Kidney (tissue), 14 donors: ENCODE results near the gene TRERF1. TPM values are rescaled to one million over a fixed set of nuclear protein-coding genes. Genes with fewer than 3 reads are reported as not detected.

Experiments
- DNase-seq, 5 donors: peaks; one replicate each; pipeline ENCODE4 v3.0.0-alpha.2; 2013 to 2020
- FAIRE-seq: peaks from 2 replicates; lab custom pipeline; 2012; peaks lifted over from hg19 to GRCh38; lab: Jason Lieb, UNC
- H3K27ac ChIP-seq, 2 donors: one replicate each; pipeline ENCODE4 v1.7.0; 2013; ENCODE audit warnings: low read depth in 2 of 2, low read length in 2 of 2, inconsistent platforms in 1 of 2
- H3K27me3 ChIP-seq: one replicate; pipeline ENCODE4 v1.7.1; 2013; ENCODE audit warnings: low read length, inconsistent platforms; ENCODE audit not compliant: control insufficient read depth, insufficient read depth
- H3K36me3 ChIP-seq, 3 donors: one replicate each; pipeline versions ENCODE4 v1.7.0 to v1.7.1; 2013; ENCODE audit warnings: low read length in 3 of 3, control low read depth in 1 of 3, inconsistent platforms in 1 of 3; ENCODE audit not compliant: insufficient read depth in 3 of 3, control insufficient read depth in 2 of 3
- H3K4me1 ChIP-seq, 3 donors: one replicate each; pipeline versions ENCODE4 v1.7.0 to v1.7.1; 2013; ENCODE audit warnings: low read length in 3 of 3, inconsistent platforms in 1 of 3, low read depth in 1 of 3; ENCODE audit not compliant: control insufficient read depth in 2 of 3, insufficient read depth in 2 of 3
- H3K4me3 ChIP-seq, 3 donors: one replicate each; pipeline versions ENCODE4 v1.7.0 to v1.8.1; 2013; ENCODE audit warnings: low read length in 3 of 3, control low read depth in 1 of 3, inconsistent platforms in 1 of 3
- H3K9ac ChIP-seq, 3 donors: one replicate each; pipeline versions ENCODE4 v1.7.0 to v1.7.1; 2013; ENCODE audit warnings: low read length in 3 of 3, control low read depth in 1 of 3, inconsistent platforms in 1 of 3
- H3K9me3 ChIP-seq, 3 donors: one replicate each; pipeline versions ENCODE4 v1.7.0 to v1.7.1; 2013; ENCODE audit warnings: low read length in 3 of 3, control low read depth in 1 of 3, inconsistent platforms in 1 of 3; ENCODE audit not compliant: control insufficient read depth in 2 of 3, insufficient read depth in 1 of 3
- intact Hi-C: fragments of 100-400 bp; cut with DNase I; formaldehyde crosslinking; loops from one replicate; pipeline ENCODE4 v1.11.1; 2022
- polyA plus RNA-seq: library from polyadenylated mRNA; stranded (reverse); fragments of 350-450 nt; fragmentation: Illumina TruSeq; extraction: RNeasy Lipid Tissue Mini Kit (QIAGEN cat#74804); gene quantifications from one replicate; pipeline ENCODE4 v1.2.3, GENCODE V29; 2014; ENCODE audit warnings: low read depth, low replicate concordance; ENCODE audit not compliant: insufficient read depth
- total RNA-seq: library from RNA; stranded (reverse); fragmentation: NEBNext Ultra II Directional; extraction: Animal tissue kit (Norgen Biotek cat#: 25700); gene quantifications from one replicate; pipeline ENCODE4 v1.2.1, GENCODE V29; 2021
- TF ChIP-seq, protein P1 (sequence below): IDR thresholded peaks from 3 replicates; pipeline ENCODE4 v1.5.1; 2012; ENCODE audit warnings: mild to moderate bottlenecking, moderate library complexity, borderline replicate concordance; ENCODE audit not compliant: insufficient read depth; ENCODE audit errors: extremely low read depth
- donor health status: control.
- donor health status: control.
- donor health status: control.
- donor health status: control.
- donor health status: control.
- donor health status: DM: yes; HTN: yes; CAD: no.
- donor health status: Normal renal cell carcinoma (clear cell type).

Gene TRERF1
- total and polyA plus RNA-seq, 2 donors from 2014 or later: 1.5 to 8.4 TPM

GRCh38 chr6:42239736-42240375 lies 211.9 kb downstream of the TRERF1 start:
- peaks cover 0 to 3% (median 0%) of the 10 kb centered on the region in 3 donors for H3K4me1 ChIP-seq
- H3K27me3 ChIP-seq: no peaks in the 10 kb centered on the region
- FAIRE-seq (no peak), DNase-seq (peak in 1 of 5 donors; percentile 45)
- no peak overlapping the region for H3K4me3 ChIP-seq
- TF ChIP-seq, protein P1, sequence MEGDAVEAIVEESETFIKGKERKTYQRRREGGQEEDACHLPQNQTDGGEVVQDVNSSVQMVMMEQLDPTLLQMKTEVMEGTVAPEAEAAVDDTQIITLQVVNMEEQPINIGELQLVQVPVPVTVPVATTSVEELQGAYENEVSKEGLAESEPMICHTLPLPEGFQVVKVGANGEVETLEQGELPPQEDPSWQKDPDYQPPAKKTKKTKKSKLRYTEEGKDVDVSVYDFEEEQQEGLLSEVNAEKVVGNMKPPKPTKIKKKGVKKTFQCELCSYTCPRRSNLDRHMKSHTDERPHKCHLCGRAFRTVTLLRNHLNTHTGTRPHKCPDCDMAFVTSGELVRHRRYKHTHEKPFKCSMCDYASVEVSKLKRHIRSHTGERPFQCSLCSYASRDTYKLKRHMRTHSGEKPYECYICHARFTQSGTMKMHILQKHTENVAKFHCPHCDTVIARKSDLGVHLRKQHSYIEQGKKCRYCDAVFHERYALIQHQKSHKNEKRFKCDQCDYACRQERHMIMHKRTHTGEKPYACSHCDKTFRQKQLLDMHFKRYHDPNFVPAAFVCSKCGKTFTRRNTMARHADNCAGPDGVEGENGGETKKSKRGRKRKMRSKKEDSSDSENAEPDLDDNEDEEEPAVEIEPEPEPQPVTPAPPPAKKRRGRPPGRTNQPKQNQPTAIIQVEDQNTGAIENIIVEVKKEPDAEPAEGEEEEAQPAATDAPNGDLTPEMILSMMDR: no peak
- H3K36me3 ChIP-seq: peaks cover 0 to 5% (median 0%) of the 10 kb centered on the region in 3 donors
- H3K27ac ChIP-seq: no peak overlapping the region
- no peaks in the 10 kb centered on the region for H3K9me3 ChIP-seq
- no peak overlapping the region for H3K9ac ChIP-seq
- intact Hi-C loops: no loop called here

GRCh38 chr6:42239333-42239732 lies 212.4 kb downstream of the TRERF1 start:
- H3K27ac ChIP-seq: no peak overlapping the region
- intact Hi-C loops: no loop called here
- no peaks in the 10 kb centered on the region for H3K9me3 ChIP-seq
- peaks cover 0 to 5% (median 0%) of the 10 kb centered on the region in 3 donors for H3K36me3 ChIP-seq
- DNase-seq (peak in 1 of 5 donors; percentile 69), FAIRE-seq (no peak)
- no peak overlapping the region for H3K9ac ChIP-seq
- TF ChIP-seq, protein P1: no peak
- H3K4me1 ChIP-seq: peaks cover 0 to 3% (median 0%) of the 10 kb centered on the region in 3 donors
- H3K4me3 ChIP-seq: no peak overlapping the region
- H3K27me3 ChIP-seq: no peaks in the 10 kb centered on the region

- no peak for DNase-seq
- TF ChIP-seq, protein P1: no peak
- peaks cover 0 to 3% (median 0%) of the 10 kb centered on the region in 3 donors for H3K4me1 ChIP-seq
- intact Hi-C loops: no loop called here
- no peak for FAIRE-seq
- no peaks in the 10 kb centered on the region for H3K27me3 ChIP-seq
- no peak overlapping the region for H3K27ac ChIP-seq
- no peak overlapping the region for H3K9ac ChIP-seq
- peaks cover 0 to 5% (median 0%) of the 10 kb centered on the region in 3 donors for H3K36me3 ChIP-seq
- H3K4me3 ChIP-seq: no peak overlapping the region
- no peaks in the 10 kb centered on the region for H3K9me3 ChIP-seq
Observed at GRCh38 chr6:42237857-42238256, 213.9 kb downstream of the TRERF1 start.
